ENCODE results near the gene A1BG. TPM values are rescaled to one million over a fixed set of nuclear protein-coding genes. Genes with fewer than 3 reads are reported as not detected.

A1BG gene
- total RNA-seq, 1 donor from 2014 or later = 21.8 TPM

DNA sequence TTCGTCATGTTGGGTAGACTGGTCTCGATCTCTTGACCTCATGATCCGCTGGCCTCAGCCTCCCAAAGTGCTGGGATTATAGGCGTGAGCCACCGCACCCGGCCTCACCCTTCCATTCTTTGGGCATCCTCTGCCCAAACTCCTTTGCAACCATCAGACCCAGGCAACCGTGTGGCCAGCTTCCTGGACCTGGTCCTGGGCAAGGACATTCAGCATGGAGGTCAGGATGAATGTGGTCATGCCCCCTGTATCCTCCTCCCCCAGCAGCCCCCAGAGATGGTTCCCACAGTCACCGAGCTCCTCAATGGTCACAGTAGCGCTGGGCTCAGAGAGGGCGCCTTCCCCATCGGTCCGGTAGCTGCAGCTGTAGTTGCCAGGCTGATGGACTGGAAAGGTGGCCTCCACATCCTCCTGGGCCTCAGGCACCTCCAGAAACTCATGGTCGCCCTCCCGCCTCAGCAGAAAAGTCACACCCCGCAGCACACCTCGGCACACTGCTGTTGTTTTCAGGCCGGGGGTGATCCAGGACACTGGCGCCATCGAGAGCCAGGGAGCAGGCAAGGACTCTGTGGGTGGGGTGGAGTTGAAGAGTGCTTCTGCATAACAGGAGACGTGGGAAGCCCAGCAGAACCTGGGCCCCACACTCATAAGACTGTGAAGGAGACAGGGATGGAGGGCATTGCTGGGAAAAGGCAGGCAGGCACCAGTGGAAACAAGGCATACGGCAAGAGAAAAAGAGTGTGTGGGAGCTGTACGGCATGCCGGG, 1.1 kb downstream of the A1BG start:
- no peak for DNase-seq
- Mint-ChIP-seq H3K36me3 (ENCODE audit: low read depth) (peaks cover 6% of the 10 kb centered on the region), H3K9me3 (no peaks in the 10 kb centered on the region), H3K4me3 (no peak overlapping the region), H3K27me3 (no peaks in the 10 kb centered on the region), H3K4me1 (peaks cover 35% of the 10 kb centered on the region), H3K27ac (no peak overlapping the region)
- ChIA-PET CTCF (no interaction called here), POLR2A (interaction anchor here (0.7 kb wide), 1 partner anchor 22 kb away, joined by 3 read pairs; no protein-coding TSS in a partner anchor)
- intact Hi-C loops (cut with micrococcal nuclease) = no loop called here
- ATAC-seq (ENCODE audit: low read depth) = no peak
- TF ChIP-seq, protein P1, sequence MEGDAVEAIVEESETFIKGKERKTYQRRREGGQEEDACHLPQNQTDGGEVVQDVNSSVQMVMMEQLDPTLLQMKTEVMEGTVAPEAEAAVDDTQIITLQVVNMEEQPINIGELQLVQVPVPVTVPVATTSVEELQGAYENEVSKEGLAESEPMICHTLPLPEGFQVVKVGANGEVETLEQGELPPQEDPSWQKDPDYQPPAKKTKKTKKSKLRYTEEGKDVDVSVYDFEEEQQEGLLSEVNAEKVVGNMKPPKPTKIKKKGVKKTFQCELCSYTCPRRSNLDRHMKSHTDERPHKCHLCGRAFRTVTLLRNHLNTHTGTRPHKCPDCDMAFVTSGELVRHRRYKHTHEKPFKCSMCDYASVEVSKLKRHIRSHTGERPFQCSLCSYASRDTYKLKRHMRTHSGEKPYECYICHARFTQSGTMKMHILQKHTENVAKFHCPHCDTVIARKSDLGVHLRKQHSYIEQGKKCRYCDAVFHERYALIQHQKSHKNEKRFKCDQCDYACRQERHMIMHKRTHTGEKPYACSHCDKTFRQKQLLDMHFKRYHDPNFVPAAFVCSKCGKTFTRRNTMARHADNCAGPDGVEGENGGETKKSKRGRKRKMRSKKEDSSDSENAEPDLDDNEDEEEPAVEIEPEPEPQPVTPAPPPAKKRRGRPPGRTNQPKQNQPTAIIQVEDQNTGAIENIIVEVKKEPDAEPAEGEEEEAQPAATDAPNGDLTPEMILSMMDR (IDR thresholded peaks at IDR 0.05) = no peak

DNA sequence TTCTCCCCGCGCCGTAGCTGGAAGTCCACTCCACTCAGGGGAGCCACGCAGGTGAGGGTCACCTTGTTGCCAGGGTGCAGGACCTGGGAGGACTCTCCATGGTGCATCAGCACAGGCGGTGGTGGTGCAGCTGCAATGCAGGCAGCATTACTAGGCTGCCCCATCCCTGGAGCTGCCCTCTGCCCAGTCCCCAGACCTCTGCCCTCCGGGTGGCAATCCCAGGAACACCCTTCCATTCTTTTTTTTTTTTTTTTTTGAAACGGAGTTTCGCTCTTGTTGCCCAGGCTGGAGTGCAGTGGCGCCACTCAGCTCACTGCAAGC, 1.8 kb downstream of the A1BG start:
- DNase-seq (no peak), ATAC-seq (ENCODE audit: low read depth) (no peak)
- peaks cover 34% of the 10 kb centered on the region for H3K4me1 Mint-ChIP-seq
- no peaks in the 10 kb centered on the region for H3K9me3 Mint-ChIP-seq
- H3K27ac Mint-ChIP-seq = no peak overlapping the region
- intact Hi-C loops (cut with micrococcal nuclease) = no loop called here
- H3K4me3 Mint-ChIP-seq = no peak overlapping the region
- H3K36me3 Mint-ChIP-seq (ENCODE audit: low read depth) = peaks cover 6% of the 10 kb centered on the region
- CTCF ChIA-PET = no interaction called here
- POLR2A ChIA-PET = interaction anchor here (0.7 to 1.2 kb wide), 3 partner anchors 22 to 36 kb away, joined by 3 to 4 read pairs (median 3); partner anchors contain the start of gene ZNF837
- TF ChIP-seq, protein P1 (IDR thresholded peaks at IDR 0.05) = no peak
- no peaks in the 10 kb centered on the region for H3K27me3 Mint-ChIP-seq

DNA sequence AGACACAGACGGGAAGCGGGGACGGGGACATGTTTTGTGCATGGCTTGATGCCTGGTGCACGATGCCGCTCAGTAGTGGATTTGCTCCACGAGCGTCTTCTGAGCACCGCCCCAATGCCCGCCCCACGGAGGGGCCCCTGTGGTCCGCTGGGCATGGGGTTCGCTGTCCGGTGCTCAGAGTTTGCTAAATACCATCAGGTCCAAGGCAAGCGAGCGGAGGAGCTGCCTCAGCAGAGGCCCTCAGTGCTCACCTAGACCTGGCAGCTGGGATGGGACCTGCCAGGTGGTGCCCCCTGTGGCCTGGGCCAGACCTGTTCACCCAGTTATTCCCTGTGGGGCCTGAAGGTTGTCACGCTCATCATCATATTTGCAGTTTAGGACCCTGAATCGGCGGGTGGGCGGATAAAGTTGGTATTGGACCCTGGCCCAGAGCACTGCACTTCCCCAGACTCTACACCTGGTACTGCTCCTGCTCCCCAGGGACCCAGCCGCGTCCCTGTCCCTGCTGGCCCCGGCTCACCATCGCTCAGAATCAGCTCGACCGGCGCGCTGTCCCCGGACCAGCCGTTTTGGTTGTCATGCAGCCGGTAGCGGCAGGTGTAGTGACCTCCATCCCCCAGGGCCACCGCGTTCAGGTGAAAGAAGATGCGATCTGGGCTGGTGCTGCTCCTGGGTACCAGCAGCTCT, 2.3 kb downstream of the A1BG start:
- Mint-ChIP-seq H3K27ac (no peak overlapping the region), H3K27me3 (no peaks in the 10 kb centered on the region), H3K4me3 (no peak overlapping the region), H3K9me3 (no peaks in the 10 kb centered on the region), H3K4me1 (peaks cover 31% of the 10 kb centered on the region), H3K36me3 (ENCODE audit: low read depth) (peaks cover 6% of the 10 kb centered on the region)
- POLR2A ChIA-PET = interaction anchor here (0.6 to 1.2 kb wide), 3 partner anchors 30 to 145 kb away, joined by 3 to 12 read pairs (median 4); partner anchors contain the start of gene ZNF837
- CTCF ChIA-PET = no interaction called here
- TF ChIP-seq, protein P1 (IDR thresholded peaks at IDR 0.05) = no peak
- intact Hi-C loops (cut with micrococcal nuclease) = no loop called here
- no peak for DNase-seq
- ATAC-seq (ENCODE audit: low read depth) = no peak

DNA sequence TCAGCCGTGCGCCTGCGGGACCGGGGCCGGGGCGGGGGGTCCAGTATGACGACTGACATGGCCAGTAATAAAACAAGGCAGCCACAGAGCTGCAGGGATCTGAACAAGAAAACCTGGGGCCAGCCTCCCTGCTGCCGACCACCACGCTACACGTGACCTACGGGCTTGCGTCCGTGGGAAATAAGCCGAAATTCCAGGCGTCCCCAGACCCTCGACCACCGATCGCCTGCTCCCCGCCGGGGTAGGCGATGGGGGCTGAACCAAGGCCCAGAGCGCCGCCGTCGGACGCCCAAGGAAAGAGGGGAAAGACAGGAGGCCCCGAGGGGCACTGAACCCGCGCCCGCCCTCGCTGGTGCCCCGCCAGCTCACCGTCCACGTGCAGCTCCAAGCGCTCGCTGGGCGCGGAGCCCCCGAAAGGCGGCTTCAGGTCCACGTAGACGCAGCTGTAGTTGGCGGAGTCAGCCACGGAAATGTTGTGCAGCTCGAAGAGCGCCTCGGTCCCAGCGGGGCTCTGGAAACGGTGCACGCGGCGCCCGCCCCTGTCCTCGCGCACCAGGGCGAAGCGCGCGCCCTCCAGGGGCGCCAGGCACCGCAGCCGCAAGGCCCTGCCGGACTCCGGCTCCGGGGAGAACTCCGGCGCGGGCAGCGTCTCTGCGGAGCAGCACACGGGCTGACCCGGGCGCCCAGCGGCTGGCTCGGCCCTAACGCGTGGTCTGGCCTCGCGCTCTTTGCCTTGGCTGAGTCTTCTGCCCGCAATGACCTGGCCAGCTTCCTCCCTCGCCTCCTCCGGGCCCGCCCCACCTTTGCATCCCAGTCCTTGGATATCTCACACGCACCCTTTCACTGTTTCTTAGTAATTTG, 3.1 kb downstream of the A1BG start:
- Mint-ChIP-seq H3K27me3 (no peaks in the 10 kb centered on the region), H3K9me3 (no peaks in the 10 kb centered on the region), H3K4me1 (peaks cover 32% of the 10 kb centered on the region), H3K27ac (no peak overlapping the region), H3K4me3 (peak overlapping the region; percentile 64), H3K36me3 (ENCODE audit: low read depth) (peaks cover 6% of the 10 kb centered on the region)
- TF ChIP-seq, protein P1 (IDR thresholded peaks at IDR 0.05) = no peak
- intact Hi-C loops (cut with micrococcal nuclease) = no loop called here
- no peak for ATAC-seq (ENCODE audit: low read depth)
- no peak for DNase-seq
- POLR2A ChIA-PET = interaction anchor here (0.6 to 1.4 kb wide), 3 partner anchors 12 to 146 kb away, joined by 3 to 12 read pairs (median 10); partner anchors contain the start of genes ZNF497 and ZNF837
- CTCF ChIA-PET = no interaction called here

Data from activated B cell treated with CpG ODN at 0.5 μM for 24 hours (primary cell).